HG02981 (cell line): Measurements from ENCODE around the gene EEF1AKMT2.
"Not testable (repeated sequence)": the region's sequence is repeated elsewhere in the genome, so short reads cannot be mapped to it uniquely, and the experiment has no call there.

Experiments used
- ATAC-seq: cut with Tn5 transposase; IDR thresholded peaks from one replicate; pipeline ENCODE4 v1.9.1; 2021; ENCODE audit warnings: mild to moderate bottlenecking, moderate library complexity; ENCODE audit not compliant: unreplicated experiment

The EEF1AKMT2 gene

GRCh38 chr10:124756156-124756903 lies 35.4 kb downstream of the EEF1AKMT2 start:
- ATAC-seq = no peak

GRCh38 chr10:124755581-124755980 lies 36.1 kb downstream of the EEF1AKMT2 start:
- ATAC-seq = no peak

- ATAC-seq = no peak
Measured at GRCh38 chr10:124754227-124754626, 37.5 kb downstream of the EEF1AKMT2 start.

- no peak for ATAC-seq
Measured at GRCh38 chr10:124748953-124749645, 42.6 kb downstream of the EEF1AKMT2 start.

GRCh38 chr10:124748166-124748565 lies 43.5 kb downstream of the EEF1AKMT2 start:
- ATAC-seq = no peak

- no peak for ATAC-seq
Measured at GRCh38 chr10:124747745-124748144, 43.9 kb downstream of the EEF1AKMT2 start.

GRCh38 chr10:124746992-124747391 lies 44.7 kb downstream of the EEF1AKMT2 start:
- no peak for ATAC-seq

GRCh38 chr10:124746447-124746846 lies 45.2 kb downstream of the EEF1AKMT2 start:
- not testable (repeated sequence) for ATAC-seq

- ATAC-seq = no peak
Measured at GRCh38 chr10:124745673-124746072, 46.0 kb downstream of the EEF1AKMT2 start.

GRCh38 chr10:124745252-124745651 lies 46.4 kb downstream of the EEF1AKMT2 start:
- no peak for ATAC-seq

- peak; percentile 70 for ATAC-seq
Measured at GRCh38 chr10:124744102-124745050, 47.3 kb downstream of the EEF1AKMT2 start, which contains the start of gene FAM53B. Gene FAM53B, minus strand, starts transcription at chr10:124744378. Its CDS starts 37,665 bp downstream, at chr10:124706713.

- peak; percentile 30 for ATAC-seq
Measured at GRCh38 chr10:124743191-124744101, 48.2 kb downstream of the EEF1AKMT2 start.

- ATAC-seq = no peak
Measured at GRCh38 chr10:124742413-124743190, 49.1 kb downstream of the EEF1AKMT2 start.

- ATAC-seq = no peak
Measured at GRCh38 chr10:124741922-124742412, 49.7 kb downstream of the EEF1AKMT2 start.

- peak; percentile 31 for ATAC-seq
Measured at GRCh38 chr10:124741281-124741921, 50.3 kb downstream of the EEF1AKMT2 start.

GRCh38 chr10:124740369-124741280 lies 51.1 kb downstream of the EEF1AKMT2 start:
- peak; percentile 14 for ATAC-seq

GRCh38 chr10:124739986-124740368 lies 51.7 kb downstream of the EEF1AKMT2 start:
- no peak for ATAC-seq
